ENCODE data around the gene GRIA2. TPM values are rescaled to one million over a fixed set of nuclear protein-coding genes. Genes with fewer than 3 reads are reported as not detected.

The GRIA2 gene
- total RNA-seq, 2 experiments from 2014 or later = not detected

DNA sequence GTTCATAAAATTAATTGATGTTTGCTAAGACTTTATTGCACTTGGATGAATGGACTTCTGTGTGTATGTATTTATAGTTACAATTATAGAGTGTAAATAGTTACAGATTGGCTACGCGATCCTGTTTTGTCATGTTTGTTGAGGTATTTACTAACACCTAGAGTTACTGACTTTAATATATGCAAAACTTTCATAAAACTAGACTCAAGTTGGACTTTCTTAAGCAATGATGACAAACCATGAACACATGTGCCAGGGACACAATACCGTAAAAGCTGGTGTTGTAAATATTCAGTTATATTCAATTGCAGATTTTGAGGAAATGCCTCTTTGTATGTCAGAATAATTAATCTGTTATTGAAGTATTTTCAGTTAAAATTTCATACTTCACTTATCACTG lies 6.1 kb downstream of the GRIA2 start:
- intact Hi-C loops (cut with micrococcal nuclease) = no loop called here
- Mint-ChIP-seq H3K27ac (no peak overlapping the region), H3K36me3 (ENCODE audit: low read depth) (no peaks in the 10 kb centered on the region), H3K4me3 (no peak overlapping the region), H3K27me3 (peaks cover 12% of the 10 kb centered on the region), H3K9me3 (peaks cover 2% of the 10 kb centered on the region), H3K4me1 (ENCODE audit: low read depth) (no peaks in the 10 kb centered on the region)
- ChIA-PET POLR2A (no interaction called here), CTCF (no interaction called here)
- TF ChIP-seq, protein P1, sequence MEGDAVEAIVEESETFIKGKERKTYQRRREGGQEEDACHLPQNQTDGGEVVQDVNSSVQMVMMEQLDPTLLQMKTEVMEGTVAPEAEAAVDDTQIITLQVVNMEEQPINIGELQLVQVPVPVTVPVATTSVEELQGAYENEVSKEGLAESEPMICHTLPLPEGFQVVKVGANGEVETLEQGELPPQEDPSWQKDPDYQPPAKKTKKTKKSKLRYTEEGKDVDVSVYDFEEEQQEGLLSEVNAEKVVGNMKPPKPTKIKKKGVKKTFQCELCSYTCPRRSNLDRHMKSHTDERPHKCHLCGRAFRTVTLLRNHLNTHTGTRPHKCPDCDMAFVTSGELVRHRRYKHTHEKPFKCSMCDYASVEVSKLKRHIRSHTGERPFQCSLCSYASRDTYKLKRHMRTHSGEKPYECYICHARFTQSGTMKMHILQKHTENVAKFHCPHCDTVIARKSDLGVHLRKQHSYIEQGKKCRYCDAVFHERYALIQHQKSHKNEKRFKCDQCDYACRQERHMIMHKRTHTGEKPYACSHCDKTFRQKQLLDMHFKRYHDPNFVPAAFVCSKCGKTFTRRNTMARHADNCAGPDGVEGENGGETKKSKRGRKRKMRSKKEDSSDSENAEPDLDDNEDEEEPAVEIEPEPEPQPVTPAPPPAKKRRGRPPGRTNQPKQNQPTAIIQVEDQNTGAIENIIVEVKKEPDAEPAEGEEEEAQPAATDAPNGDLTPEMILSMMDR (IDR thresholded peaks at IDR 0.05) = no peak
- DNase-seq (no peak), ATAC-seq (no peak)

GRCh38 chr4:157231525-157231924 lies 11.0 kb downstream of the GRIA2 start:
- Mint-ChIP-seq H3K4me3 (no peak overlapping the region), H3K9me3 (no peaks in the 10 kb centered on the region), H3K4me1 (ENCODE audit: low read depth) (no peaks in the 10 kb centered on the region), H3K27me3 (no peaks in the 10 kb centered on the region), H3K27ac (no peak overlapping the region), H3K36me3 (ENCODE audit: low read depth) (no peaks in the 10 kb centered on the region)
- ChIA-PET POLR2A (no interaction called here), CTCF (no interaction called here)
- TF ChIP-seq, protein P1 (IDR thresholded peaks at IDR 0.05) = no peak
- DNase-seq = no peak
- intact Hi-C loops (cut with micrococcal nuclease) = no loop called here
- no peak for ATAC-seq

DNA sequence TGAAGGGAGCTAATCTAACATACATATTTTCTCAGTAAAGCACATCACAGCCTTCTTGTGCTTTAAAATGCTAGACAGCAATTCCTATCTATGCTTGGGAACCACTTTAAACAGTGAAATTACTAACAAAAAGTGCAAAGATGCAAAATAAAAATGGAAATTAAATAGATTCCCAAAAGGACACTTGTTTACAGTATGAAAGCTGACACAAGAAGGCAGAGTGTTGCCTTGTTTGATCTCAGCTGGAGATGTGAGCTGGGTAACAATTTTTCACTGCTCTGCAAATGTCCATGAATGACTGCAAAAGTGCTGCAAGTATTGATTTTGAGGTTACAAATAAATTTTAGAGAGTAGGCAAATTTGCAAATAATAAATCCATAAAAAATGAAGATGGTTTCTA lies 22.3 kb downstream of the GRIA2 start:
- Mint-ChIP-seq H3K9me3 (peaks cover 1% of the 10 kb centered on the region), H3K36me3 (ENCODE audit: low read depth) (no peaks in the 10 kb centered on the region), H3K4me3 (no peak overlapping the region), H3K4me1 (ENCODE audit: low read depth) (no peaks in the 10 kb centered on the region), H3K27ac (no peak overlapping the region), H3K27me3 (no peaks in the 10 kb centered on the region)
- POLR2A ChIA-PET = no interaction called here
- no peak for ATAC-seq
- DNase-seq = no peak
- TF ChIP-seq, protein P1 (IDR thresholded peaks at IDR 0.05) = no peak
- intact Hi-C loops (cut with micrococcal nuclease) = no loop called here
- CTCF ChIA-PET = no interaction called here

- Mint-ChIP-seq H3K36me3 (ENCODE audit: low read depth) (no peaks in the 10 kb centered on the region), H3K9me3 (peaks cover 1% of the 10 kb centered on the region), H3K4me3 (no peak overlapping the region), H3K27ac (no peak overlapping the region), H3K4me1 (ENCODE audit: low read depth) (no peaks in the 10 kb centered on the region), H3K27me3 (no peaks in the 10 kb centered on the region)
- TF ChIP-seq, protein P1 (IDR thresholded peaks at IDR 0.05) = no peak
- intact Hi-C loops (cut with micrococcal nuclease) = no loop called here
- POLR2A ChIA-PET = no interaction called here
- CTCF ChIA-PET = no interaction called here
- ATAC-seq = no peak
- DNase-seq = no peak
Measured at GRCh38 chr4:157244348-157244747, 23.8 kb downstream of the GRIA2 start.

- Mint-ChIP-seq H3K27me3 (no peaks in the 10 kb centered on the region), H3K4me3 (no peak overlapping the region), H3K36me3 (ENCODE audit: low read depth) (no peaks in the 10 kb centered on the region), H3K4me1 (ENCODE audit: low read depth) (no peaks in the 10 kb centered on the region), H3K27ac (no peak overlapping the region), H3K9me3 (peaks cover 1% of the 10 kb centered on the region)
- intact Hi-C loops (cut with micrococcal nuclease) = no loop called here
- TF ChIP-seq, protein P1 (IDR thresholded peaks at IDR 0.05) = no peak
- ATAC-seq (no peak), DNase-seq (no peak)
- CTCF ChIA-PET = no interaction called here
- POLR2A ChIA-PET = no interaction called here
Measured at GRCh38 chr4:157245351-157245750, 24.8 kb downstream of the GRIA2 start.

Data from activated CD8-positive, alpha-beta T cell treated with anti-CD3 and anti-CD28 coated beads for 36 hours (primary cell).